Activated T-cell treated with anti-CD3 and anti-CD28 coated beads for 4 hours (primary cell): ENCODE measurements around the gene MMP10.
"Not testable (repeated sequence)": the region's sequence is repeated elsewhere in the genome, so short reads cannot be mapped to it uniquely, and the experiment has no call there.

Source experiments
- DNase-seq: peaks from one replicate; pipeline ENCODE4 v3.0.0-alpha.2; 2020

The MMP10 gene

DNA sequence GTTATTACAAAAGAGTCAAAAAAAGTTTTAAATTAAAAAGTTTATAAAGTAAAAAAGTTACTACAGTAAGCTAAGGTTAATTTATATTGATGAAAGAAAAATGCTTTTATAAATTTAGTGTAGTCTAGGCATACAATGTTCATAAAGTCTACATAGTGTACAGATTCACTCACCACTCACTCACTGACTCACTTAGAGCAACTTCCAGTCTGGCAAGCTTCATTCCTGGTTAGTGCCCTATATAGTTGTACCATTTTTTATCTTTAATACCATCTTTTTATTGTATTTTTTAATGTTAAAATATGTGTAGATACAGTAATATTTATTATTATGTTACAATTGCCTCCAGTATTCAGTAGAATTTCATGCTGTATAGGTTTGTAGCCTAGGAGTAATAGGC is 2.6 kb upstream of the MMP10 start:
- no peak for DNase-seq

DNA sequence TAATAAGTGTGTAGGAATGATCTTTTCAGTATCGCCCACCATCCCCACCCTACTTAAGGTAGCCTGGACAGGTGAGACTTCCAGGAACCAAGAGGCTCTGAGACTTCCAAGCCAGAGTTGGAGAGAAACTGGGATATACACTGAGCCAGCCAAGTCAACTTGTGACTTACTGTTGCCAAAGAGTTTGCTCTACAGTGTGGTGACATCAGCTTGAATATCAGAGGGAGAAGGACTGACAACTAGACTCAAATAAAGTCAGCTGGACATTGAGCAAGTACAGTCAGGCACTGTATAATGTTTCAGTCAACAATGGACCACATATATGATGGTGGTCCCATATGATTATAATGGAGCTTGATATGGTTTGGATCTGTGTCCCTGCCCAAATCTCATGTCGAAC is 1.2 kb upstream of the MMP10 start:
- no peak for DNase-seq

DNA sequence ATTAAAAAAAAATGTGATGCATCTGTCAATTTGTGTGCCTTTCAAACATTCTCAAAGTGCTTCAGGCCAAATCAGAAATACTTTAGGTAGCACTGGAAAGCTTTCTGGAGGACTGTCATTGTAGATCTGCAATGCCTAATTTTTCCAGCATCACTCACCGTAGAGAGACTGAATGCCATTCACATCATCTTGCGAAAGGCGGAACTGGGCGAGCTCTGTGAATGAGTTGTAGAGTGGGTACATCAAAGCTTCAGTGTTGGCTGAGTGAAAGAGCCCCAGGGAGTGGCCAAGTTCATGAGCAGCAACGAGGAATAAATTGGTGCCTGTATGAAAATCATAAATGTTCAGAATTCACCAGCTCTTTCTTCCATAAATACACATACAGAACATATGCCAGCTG is 4.0 kb downstream of the MMP10 start:
- no peak for DNase-seq

DNA sequence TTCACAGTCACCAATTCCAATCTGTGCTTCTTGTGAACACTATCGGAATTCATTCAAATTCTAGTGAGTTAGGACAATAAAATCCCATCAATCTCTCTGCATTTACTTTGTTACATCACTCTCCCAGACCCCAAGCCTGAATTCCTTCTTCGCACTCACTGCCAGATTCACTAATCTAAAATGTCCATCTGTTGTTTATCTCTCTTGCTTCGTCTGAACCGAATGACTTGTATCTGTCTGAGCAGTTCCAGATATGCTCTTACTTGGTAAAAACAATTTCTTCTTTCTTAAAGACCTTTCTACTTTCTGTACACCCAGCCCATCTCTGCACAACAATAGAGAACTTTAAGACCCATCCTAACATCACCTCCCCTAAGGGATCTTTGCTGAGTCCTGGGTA is 7.0 kb downstream of the MMP10 start:
- DNase-seq = no peak

DNA sequence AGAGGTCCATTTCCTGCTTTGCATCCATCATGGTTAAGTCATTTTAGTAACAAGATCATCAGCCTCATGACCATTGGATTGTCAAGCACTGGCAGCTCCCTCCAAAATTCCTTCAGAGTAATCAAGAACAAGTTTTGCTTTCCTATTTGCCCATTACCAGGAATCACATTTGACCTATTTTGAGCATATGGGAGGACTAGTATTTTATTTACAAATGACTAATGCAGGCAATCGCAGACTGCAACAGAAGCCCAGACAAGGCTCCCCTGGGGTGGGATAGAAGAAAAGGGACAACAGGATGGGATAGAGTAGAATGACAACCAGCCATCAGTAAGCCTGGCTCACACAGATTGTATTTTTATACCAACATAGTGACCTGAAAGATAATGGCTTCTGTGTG is 9.1 kb downstream of the MMP10 start:
- DNase-seq = no peak

DNA sequence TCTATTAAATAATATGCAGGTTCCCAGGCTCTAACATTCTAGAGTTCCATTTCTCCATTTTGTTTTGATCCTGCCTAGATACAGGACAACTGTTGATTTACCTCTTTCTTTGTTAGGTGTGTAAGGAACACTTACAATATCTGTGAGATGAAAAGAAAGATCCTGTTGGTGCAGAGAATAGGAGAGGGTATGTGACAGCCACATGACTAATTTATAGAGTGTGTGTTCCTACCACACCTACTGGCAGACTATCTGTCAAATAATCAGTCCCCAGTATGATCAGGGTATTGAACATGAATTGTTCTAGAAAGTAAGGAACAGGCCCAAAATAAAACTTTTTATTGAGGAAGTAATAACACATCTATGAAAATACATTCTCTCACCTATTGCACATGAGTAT is 10.2 kb downstream of the MMP10 start:
- DNase-seq = no peak

DNA sequence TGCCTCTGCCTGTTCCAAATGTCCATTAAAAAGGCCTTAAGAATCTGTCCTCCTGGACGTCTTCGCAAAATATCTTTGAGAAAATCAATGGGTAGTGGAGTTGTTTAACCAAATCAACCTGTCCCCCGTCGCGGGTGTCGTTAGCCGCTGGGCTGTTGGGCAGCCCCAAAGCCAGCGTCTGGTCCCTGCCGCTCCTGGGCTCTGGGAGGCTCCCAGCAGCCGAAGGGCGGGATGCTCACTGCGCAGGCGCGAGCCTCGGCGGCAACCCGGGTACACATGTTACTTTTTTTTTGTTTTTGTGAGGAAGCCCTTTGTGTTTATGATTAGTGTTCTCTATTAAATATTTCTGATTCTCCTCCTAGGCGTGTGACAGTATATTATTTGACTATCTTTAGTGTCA is 12.6 kb downstream of the MMP10 start:
- DNase-seq = no peak

DNA sequence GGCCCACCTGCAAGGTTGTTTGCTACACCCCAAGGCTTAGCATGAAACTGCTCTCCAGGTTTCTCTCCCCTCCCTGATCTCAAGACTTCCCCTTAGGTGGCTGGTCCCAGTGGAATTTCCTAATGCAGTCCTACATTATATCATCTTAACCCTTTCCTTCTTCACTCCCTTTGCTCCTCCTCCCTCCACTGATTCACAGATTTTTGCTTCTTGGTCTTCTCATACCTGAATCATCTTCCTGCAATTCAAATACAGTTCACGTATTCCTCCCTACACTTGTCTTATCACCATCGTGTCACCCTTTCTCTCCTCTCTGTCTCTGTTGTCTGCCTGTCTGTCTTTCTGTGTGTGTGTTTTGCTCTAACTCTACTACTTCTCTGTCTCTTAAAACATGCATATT is 17.0 kb downstream of the MMP10 start:
- DNase-seq = no peak

DNA sequence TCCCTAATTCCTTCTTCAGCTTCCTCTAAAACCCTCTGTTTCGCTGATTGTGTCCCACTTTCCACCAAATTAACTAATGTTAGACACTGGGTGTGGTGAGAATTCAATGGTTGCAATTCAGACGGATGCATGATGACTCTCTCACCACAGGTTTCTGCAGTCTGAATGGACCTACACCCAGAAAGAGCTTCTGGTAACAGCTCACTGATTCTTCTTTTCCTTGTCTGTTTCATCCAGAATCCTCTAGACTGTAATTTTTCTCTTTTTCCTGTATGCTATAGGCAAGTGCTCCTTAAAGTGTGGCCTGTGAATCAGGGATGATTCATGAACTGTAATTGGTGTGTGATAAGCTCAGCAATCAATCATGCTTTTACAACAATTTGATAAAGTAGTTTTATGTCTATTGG is 18.1 kb downstream of the MMP10 start:
- no peak for DNase-seq

DNA sequence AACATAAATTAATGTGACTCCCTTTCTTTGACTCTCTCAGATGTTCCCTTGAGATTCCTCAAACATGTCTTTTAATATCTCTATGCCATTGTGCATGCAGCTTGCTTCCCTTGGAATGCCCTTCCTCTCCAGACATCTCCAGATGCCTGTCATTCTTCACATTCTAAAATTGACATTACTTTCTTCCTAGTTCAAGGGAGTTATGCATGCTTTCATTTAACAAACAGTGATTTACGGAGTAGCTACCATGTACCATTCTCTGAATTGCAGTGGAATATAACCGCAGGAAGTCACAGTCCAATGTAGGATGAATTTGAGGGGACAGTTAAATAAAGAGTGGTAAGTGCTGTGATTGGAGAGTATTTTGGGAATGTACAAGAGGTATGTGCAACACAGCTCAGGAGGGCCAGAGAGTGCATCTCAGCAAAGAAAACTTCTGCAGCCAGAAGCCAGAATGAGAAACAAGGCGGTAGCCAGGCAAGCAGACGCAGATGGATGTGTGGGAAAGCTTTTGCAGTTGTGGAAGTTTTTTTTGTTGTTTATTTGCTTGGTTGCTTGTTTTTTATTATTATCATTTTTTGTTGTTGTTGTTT is 18.7 kb downstream of the MMP10 start:
- no peak for DNase-seq

DNA sequence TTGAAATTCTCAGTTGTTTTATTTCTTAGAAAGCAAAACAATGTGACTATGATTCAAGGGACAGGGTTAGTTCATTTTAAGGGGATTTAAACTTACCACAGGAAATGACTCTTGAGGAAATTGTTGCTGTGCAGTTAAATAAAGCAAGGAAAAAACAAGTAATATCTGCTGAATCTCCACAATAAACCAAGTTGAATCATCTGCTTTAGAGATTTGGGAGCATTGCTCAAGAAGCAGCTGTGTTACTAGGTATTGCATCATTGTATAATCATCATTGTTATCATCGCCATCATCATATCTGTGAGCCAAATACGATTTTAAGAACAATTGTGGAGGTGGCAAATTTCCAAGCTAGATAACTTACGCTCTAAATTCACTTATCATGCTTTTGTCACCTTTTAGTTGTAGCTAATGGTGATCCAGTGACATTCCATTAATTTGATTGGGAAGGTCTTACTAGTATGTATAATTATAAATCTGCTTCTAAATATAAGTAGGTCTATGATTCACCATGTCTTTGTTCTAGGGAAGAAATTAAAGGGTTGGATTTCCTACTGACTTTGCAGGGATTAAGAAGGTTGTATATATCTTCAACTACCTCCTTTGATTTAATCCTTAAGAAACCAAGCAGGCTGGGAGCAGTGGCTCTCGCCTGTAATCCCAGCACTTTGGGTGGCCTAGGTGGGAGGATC is 19.9 kb downstream of the MMP10 start:
- no peak for DNase-seq

DNA sequence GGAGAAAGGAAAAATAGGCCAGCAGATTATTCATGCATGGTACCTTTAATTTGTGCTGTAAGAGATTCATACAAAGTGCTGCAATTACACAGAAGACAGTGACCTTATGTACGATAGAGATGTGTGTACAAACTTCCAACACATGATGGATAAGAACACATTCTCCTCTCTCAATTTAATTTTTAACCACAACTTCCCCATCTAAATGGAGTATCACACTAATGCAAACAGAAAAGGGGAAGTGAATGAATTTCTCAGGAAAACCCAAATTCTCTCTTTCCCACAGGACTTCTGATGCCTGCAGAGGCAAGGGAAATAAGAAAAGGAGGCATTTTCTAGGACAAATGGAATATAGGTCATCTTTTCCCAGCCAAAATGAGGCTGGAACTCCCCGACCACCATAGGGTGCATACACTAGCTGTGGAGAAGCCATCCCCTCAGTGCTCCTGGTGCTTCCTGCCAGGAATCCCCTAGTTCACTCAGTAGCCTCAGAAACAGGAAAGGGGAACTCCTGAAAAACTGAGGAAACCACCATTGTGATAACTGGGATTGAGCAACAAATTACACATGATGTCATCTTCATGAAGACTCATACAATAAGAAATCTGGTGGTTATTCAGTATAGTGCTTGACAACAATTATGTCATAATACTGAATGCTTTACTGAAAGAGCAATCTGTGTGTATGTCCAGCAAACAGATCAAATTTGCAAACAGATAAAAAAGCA is 22.4 kb downstream of the MMP10 start:
- no peak for DNase-seq

DNA sequence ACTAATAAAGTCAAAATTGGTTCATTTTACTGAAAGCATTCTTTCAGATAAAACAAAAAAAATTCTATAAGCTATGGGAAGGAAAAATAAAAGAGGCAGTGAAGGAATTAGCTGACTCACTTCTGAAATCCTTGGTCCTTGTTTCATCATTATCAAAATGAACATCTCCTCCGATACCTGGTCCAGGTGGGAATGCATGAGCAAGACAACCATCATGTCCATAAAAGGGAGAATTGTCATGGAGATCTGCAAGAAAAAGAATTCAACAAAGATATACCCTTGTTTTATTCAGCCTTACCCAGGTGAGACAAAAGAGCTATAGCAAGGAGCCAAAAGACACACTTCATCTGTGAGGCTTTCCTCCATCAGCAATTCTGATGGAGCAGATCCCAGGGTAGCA is 27.2 kb downstream of the MMP10 start:
- DNase-seq = no peak

DNA sequence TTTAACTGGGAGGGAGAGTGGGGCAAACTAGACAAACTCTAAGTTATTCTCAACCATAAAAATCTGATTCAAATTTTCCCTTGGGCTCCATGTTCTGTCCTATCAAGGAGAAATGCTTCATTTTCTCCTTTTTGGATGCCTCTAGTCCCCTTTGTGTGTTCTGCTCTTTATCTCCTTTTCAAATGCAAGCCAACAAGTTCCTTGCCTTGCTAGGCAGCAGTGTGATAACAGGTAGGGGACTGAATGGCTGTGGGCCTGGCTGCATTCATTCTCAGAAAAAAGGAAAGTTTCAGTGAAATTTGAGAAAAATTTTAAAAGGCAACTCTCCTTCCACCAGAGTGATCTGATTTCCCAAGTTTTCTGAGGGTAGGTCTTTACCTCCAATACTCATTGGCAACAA is 28.8 kb downstream of the MMP10 start:
- no peak for DNase-seq

DNA sequence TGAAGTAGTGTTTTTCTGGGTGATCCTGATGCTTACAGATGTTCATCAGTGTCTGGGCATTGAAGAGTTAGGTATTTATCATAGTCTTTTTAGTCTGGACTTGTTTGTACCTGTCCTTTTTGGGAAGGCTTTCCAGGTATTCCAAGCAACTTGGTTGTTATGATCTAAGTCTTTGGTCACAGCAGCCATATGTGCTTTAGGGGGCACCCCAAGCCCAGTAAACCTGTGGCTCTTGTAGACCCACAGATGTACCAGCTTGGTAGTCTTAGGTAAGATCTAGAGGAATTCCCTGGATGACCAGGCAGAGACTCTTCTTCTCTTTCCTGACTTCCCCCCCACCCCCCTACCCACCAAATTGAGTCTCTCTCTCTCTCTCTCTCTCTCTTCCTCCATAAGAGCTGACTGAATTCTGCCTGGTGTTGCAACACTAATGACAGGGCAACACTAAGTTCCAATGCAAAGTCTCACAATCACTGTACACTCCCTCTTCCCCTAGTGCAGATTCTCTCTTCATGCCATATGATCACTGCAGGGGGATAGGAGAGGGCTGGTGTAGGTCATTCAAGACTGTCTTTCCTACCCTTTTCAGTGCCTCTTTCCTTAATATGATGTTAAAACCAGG is 31.2 kb downstream of the MMP10 start:
- no peak for DNase-seq

DNA sequence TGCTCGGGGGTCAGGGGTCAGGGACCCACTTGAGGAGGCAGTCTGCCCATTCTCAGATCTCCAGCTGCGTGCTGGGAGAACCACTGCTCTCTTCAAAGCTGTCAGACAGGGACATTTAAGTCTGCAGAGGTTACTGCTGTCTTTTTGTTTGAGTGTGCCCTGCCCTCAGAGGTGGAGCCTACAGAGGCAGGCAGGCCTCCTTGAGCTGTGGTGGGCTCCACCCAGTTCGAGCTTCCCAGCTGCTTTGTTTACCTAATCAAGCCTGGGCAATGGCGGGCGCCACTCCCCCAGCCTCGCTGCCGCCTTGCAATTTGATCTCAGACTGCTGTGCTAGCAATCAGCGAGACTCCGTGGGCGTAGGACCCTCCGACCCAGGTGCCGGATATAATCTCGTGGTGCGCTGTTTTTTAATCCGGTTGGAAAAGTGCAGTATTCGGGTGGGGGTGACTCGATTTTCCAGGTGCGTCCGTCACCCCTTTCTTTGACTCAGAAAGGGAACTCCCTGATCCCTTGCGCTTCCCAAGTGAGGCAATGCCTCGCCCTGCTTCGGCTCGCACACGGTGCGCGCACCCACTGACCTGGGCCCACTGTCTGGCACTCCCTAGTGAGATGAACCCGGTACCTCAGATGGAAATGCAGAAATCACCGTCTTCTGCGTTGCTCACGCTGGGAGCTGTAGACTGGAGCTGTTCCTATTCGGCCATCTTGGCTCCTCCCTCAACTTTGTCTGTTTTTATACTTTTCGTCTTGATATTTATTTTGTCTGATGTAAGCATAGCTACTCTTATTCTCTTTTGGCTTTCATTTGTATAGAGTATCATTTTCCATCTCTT is 33.5 kb downstream of the MMP10 start:
- DNase-seq = not testable (repeated sequence)

DNA sequence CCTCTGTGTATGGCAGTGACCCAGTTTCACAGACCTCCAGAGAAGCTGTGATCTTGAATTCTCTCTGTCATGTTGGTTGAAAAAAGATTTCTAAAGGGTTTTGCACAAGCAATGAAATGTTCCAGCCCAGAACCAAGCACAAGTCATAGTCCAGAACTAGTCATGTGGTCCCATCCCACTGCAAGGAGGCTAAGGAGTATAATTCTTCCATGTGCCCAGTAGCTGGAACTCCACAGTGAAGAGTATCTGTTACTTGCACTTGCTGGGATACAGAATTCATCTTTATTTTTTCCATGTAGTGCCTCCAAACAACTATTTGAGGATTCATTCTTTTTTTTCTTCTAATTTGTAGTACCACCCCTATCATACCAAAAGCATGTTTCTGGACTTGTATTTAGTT is 45.8 kb downstream of the MMP10 start:
- no peak for DNase-seq

DNA sequence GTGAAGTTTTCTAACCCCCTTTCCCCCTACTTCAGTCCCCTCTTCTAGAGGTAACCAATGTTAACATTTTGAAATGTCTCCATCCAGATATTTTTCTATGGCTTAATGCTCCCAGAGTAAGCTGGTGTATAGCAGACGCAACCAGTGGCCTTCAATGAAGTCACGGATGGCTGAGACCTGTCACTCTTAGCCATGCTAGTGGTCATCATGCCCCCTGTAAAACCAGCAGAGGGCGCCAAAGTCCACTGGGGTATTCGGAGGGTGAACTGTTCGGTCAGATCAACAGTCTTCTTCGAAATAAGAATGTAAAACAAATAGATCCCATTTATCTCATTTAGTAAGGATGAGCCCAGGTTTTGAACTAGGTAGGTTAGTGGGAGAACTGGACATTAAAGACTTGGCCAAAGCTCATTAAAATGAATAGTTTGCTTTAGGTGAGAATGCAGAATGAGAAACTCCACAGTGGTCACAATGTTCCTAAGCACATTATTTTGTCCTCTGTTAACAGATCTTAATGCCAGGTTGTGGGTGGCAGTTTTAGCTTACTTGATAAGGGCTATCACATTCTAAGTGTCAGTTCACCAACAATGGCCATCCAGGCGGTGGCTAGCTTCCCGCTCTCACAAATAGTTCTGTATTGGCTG is 47.1 kb downstream of the MMP10 start:
- no peak for DNase-seq

DNA sequence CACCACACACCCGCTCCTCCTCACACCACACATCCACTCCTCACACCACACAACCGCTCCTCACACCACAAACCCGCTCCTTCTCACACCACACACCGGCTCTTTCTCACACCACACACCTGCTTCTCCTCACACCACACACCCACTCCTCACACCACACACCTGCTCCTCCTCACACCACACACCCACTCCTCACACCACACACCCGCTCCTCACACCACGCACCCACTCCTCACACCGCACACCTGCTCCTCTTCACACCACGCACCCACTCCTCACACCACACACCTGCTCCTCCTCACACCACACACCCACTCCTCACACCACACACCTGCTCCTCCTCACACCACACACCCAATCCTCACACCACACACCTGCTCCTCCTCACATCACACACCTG is 49.5 kb downstream of the MMP10 start:
- not testable (repeated sequence) for DNase-seq

DNA sequence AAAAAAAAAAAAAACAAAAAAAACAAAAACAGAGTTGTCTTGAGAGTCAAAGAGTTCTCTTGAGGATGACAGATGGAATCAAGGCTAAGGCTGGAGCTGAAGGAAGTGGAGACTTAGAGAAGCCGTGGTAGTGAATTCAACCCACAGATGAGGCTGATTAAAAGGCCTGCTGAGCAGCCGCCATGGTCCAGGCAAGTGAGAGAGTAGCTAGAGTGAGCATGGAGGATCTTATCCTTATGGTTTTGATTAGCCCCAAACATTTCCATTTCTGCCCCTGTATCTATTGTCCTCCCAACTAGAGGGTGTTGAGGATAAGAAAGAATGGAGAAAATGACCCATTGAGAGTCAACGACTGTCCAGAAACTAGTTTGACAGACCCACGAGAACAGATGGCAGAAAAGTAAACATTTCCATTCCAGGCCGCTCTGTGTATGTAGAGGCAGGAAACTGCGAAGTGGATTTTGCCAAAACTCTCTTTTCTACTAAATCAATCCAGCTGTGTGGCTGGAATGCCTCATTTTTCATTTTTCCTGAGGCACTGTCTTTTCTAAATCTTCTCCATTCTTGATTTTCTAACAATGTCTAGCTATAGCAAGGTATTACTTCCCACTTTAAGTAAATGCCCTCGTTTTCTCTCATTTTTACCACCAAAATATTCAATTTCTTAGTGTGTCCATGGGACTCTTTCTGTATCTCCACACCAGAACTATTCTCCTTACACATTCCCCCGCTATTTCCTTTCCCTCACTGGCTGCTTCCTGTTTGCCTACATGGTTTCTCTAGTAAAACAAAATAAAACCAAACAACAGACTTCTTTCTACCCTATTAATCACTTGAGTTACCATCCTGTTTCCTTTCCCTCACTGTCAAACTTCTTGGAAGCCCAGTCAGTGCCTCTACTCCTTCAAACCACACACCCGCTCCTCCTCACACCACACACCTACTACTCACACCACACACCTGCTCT is 50.3 kb downstream of the MMP10 start:
- no peak for DNase-seq

DNA sequence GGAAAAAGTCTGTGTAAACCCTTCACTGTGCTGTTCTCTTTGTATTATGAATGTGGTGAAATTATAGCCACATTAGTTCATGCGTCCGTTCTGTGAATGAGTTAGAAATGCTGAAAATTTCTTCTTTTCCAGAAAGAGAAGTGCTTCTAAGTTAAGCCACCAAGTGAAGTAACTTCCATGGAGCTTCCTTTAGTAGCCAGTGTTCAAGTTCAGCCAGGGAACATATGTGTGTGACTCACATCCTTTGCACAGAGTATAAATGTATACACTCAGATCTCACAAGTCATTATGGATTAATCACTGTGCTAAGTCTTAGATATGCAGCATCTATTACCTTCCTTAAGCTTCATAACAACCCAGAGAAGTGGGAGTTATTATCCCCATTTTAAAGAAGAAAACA is 52.5 kb downstream of the MMP10 start:
- no peak for DNase-seq
